ENCODE data around the gene SLC47A1. TPM values are rescaled to one million over a fixed set of nuclear protein-coding genes. Genes with fewer than 3 reads are reported as not detected.
A peak's percentile ranks its signal among the peaks of the same experiment; 100 is the strongest.
"Not testable (repeated sequence)": the region's sequence is repeated elsewhere in the genome, so short reads cannot be mapped to it uniquely, and the experiment has no call there.

Gene SLC47A1
- total RNA-seq, 4 donors from 2014 or later: 0.17 to 1.8 TPM; not detected in 2

DNA sequence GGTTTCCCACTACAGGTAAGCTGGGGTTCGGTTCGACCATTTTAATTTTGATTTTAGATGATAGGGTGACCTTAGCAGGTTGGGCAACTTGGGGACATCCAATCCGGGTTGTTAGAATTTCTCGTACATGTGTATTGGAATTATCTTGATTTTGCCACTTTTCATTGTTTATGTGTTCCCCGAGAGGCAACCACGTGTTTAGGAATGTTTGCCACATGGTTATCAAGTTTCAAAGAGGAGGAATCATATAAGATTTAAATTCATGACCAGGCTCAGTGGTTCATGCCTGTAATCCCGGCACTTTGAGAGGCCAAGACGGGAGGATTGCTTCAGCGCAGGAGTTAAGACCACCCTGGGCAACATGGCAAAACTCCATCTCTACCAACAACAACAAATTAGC, 10.0 kb upstream of the SLC47A1 start:
- DNase-seq (ENCODE audit: extremely low spot score): no peak
- Histone ChIP-seq H3K36me3 (no peaks in the 10 kb centered on the region), H3K4me3 (no peak overlapping the region), H3K4me1 (no peaks in the 10 kb centered on the region), H3K27ac (replicated peaks in 1 of 4) (no peak overlapping the region), H3K27me3 (no peaks in the 10 kb centered on the region), H3K9me3 (no peaks in the 10 kb centered on the region)
- 81% methylated on average over 9 of the region's 9 CpGs for WGBS
- intact Hi-C loops (cut with DNase I): no loop called here
- TF ChIP-seq POLR2AphosphoS5 (IDR thresholded peaks at IDR 0.05): no peak
- TF ChIP-seq, protein P1, sequence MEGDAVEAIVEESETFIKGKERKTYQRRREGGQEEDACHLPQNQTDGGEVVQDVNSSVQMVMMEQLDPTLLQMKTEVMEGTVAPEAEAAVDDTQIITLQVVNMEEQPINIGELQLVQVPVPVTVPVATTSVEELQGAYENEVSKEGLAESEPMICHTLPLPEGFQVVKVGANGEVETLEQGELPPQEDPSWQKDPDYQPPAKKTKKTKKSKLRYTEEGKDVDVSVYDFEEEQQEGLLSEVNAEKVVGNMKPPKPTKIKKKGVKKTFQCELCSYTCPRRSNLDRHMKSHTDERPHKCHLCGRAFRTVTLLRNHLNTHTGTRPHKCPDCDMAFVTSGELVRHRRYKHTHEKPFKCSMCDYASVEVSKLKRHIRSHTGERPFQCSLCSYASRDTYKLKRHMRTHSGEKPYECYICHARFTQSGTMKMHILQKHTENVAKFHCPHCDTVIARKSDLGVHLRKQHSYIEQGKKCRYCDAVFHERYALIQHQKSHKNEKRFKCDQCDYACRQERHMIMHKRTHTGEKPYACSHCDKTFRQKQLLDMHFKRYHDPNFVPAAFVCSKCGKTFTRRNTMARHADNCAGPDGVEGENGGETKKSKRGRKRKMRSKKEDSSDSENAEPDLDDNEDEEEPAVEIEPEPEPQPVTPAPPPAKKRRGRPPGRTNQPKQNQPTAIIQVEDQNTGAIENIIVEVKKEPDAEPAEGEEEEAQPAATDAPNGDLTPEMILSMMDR (IDR thresholded peaks at IDR 0.05): no peak
- TF ChIP-seq POLR2A (IDR thresholded peaks at IDR 0.05; ENCODE audit: low read depth): no peak
- no peak for TF ChIP-seq EP300 (IDR thresholded peaks at IDR 0.05)

DNA sequence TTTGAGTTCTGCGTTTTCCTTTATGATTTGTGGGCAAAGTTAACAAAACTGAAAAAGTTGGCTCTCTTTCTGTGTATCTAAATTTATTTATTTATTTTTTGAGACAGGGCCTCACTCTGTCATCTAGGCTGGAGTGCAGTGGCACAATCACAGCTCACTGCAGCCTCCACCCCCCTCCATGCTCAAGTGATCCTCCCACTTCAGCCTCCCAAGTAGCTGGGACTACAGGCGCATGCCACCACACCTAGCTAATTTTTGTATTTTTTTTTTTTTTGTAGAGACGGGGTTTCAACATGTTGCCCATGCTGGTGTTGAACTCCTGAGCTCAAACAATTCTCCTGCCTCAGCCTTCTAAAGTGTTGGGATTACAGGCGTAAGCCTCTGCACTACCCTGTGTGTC, 6.7 kb upstream of the SLC47A1 start:
- H3K9me3 ChIP-seq; H3K27ac ChIP-seq (replicated peaks in 1 of 4); H3K36me3 ChIP-seq; intact Hi-C loops (cut with DNase I); H3K4me1 ChIP-seq; H3K4me3 ChIP-seq; H3K27me3 ChIP-seq; DNase-seq (ENCODE audit: extremely low spot score): not testable (repeated sequence)
- WGBS: 94% methylated on average over 4 of the region's 4 CpGs

DNA sequence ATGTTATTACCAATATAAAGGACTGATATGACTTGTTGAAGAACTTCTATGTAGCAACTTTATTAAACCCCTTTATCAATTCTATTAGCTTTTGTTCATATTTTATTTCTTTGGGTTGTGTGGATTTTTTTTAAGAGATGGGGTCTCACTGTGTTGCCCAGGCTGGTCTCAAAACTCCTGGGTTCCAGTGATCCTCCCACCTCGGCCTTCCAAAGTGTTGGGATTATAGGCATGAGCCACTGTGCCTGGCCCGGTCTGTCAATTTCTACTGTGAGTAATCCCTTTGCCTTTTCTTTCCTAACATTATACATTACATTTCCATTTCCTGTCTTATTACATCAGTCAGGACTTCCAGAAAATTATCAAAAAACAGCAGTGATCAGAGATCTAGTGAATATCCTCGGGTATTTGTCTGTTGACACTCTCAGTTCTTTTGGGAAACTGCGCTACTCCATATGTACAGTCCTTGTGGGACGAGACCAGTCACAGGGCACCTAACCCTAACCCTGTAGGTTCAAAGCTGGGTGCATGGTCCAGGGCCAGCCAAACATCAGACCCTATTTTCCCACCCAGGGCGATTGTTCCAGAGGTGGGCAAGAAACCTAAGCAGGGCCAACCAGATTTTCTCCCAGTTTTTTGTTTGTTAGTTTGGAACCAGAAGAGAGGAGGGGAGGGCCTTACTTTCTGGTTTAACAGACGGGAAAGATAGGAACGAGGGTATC, 1.7 kb upstream of the SLC47A1 start:
- Histone ChIP-seq H3K9me3 (no peaks in the 10 kb centered on the region), H3K4me3 (no peak overlapping the region), H3K27ac (replicated peaks in 1 of 4) (no peak overlapping the region), H3K27me3 (peaks cover 0 to 38% (median 4%) of the 10 kb centered on the region in 4 donors), H3K4me1 (peaks cover 3 to 19% (median 14%) of the 10 kb centered on the region in 4 donors), H3K36me3 (no peaks in the 10 kb centered on the region)
- DNase-seq (ENCODE audit: extremely low spot score): no peak
- intact Hi-C loops (cut with DNase I): no loop called here
- TF ChIP-seq, protein P1 (IDR thresholded peaks at IDR 0.05): no peak
- no peak for TF ChIP-seq POLR2AphosphoS5 (IDR thresholded peaks at IDR 0.05)
- no peak for TF ChIP-seq POLR2A (IDR thresholded peaks at IDR 0.05; ENCODE audit: low read depth)
- no peak for TF ChIP-seq EP300 (IDR thresholded peaks at IDR 0.05)
- WGBS: 86% methylated on average over 8 of the region's 8 CpGs

DNA sequence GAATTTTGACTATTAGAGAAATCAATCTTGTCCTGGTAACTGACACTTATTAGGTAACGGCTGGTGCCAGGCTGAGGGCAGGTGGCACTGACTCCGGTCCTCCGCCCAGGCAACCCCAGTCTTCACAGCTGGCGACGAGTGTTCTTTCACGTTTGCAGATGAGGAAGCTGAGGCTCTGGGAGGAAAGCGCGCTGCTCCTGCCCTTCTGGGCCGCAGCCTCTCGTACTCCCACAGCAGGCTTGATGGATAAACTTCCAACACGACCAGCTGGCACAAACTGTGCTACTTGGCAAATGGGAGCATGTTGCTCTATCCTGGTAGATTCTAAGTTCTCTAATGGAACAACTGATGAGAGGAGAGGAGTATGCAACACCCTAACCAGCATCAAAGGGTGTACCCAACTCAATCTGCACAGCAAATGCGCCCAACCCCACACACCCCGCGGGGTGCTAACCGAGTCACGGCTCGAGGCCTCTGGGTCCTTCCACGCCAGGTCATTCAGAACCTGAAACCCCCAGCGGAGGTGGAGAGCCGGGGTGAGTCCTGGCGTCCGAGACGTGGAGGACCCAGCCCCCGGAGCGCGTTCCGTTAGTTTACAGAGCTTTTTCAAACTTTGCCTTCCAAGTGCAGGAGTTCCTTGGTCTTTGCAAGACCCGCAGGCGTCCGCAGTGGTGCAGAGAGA, 477 bp upstream of the SLC47A1 start:
- Histone ChIP-seq H3K36me3 (no peaks in the 10 kb centered on the region), H3K9me3 (no peaks in the 10 kb centered on the region), H3K27ac (replicated peaks in 1 of 4) (no peak overlapping the region), H3K4me3 (peak overlapping the region; percentile 50 to 58 (median 56)), H3K27me3 (peaks cover 0 to 38% (median 4%) of the 10 kb centered on the region in 4 donors), H3K4me1 (peaks cover 3 to 19% (median 14%) of the 10 kb centered on the region in 4 donors)
- 51% methylated on average over 24 of the region's 30 CpGs for WGBS
- no peak for DNase-seq (ENCODE audit: extremely low spot score)
- intact Hi-C loops (cut with DNase I): no loop called here
- TF ChIP-seq POLR2AphosphoS5 (IDR thresholded peaks at IDR 0.05): no peak
- TF ChIP-seq POLR2A (IDR thresholded peaks at IDR 0.05; ENCODE audit: low read depth): no peak
- TF ChIP-seq EP300 (IDR thresholded peaks at IDR 0.05): no peak
- TF ChIP-seq, protein P1 (IDR thresholded peaks at IDR 0.05): no peak

DNA sequence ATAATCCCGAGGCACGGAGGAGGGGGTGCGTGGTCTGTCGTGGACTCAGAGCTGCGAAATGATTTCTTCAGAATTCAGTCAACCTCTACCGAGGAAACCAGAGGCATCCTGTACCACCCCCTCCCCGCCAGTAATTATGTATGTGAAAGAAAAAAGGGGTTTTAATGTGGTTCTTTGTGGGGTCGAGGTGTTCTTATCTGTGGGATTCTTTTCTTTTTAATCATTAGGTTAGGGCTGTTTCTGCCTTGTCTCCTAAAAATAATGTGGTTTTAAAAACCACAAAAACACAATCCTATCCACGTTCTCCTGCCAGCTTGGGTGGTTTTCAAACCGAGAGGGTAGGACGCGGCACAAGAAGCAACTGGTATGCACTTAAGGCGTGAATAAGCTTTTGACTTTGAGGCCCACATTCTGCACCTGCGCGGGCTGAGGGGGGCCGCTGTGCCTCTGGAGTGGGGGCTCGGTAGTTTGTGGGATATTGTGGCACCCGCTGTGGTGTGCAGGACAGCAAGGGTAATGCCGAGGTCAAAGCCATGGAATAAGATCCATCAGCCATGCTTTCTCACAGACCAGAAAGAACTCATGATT, 1.0 kb downstream of the SLC47A1 start:
- Histone ChIP-seq H3K4me1 (peaks cover 9 to 19% (median 14%) of the 10 kb centered on the region in 4 donors), H3K27ac (replicated peaks in 1 of 4) (no peak overlapping the region), H3K9me3 (no peaks in the 10 kb centered on the region), H3K27me3 (peaks cover 0 to 38% (median 4%) of the 10 kb centered on the region in 4 donors), H3K4me3 (peak overlapping the region; percentile 50 to 58 (median 56)), H3K36me3 (no peaks in the 10 kb centered on the region)
- TF ChIP-seq EP300 (IDR thresholded peaks at IDR 0.05) (no peak), POLR2AphosphoS5 (IDR thresholded peaks at IDR 0.05) (no peak), POLR2A (IDR thresholded peaks at IDR 0.05; ENCODE audit: low read depth) (no peak)
- TF ChIP-seq, protein P1 (IDR thresholded peaks at IDR 0.05): no peak
- no peak for DNase-seq (ENCODE audit: extremely low spot score)
- 59% methylated on average over 19 of the region's 19 CpGs for WGBS
- intact Hi-C loops (cut with DNase I): no loop called here

Measured in esophagus muscularis mucosa (tissue), 4 donors.